GM18858 (cell line): Measurements from ENCODE around the gene CHPF.
A peak's percentile ranks its signal among the peaks of the same experiment; 100 is the strongest.

Source experiments
- ATAC-seq: cut with Tn5 transposase; IDR thresholded peaks from one replicate; pipeline ENCODE4 v1.9.1; 2021; ENCODE audit not compliant: unreplicated experiment

The CHPF gene, protein sequence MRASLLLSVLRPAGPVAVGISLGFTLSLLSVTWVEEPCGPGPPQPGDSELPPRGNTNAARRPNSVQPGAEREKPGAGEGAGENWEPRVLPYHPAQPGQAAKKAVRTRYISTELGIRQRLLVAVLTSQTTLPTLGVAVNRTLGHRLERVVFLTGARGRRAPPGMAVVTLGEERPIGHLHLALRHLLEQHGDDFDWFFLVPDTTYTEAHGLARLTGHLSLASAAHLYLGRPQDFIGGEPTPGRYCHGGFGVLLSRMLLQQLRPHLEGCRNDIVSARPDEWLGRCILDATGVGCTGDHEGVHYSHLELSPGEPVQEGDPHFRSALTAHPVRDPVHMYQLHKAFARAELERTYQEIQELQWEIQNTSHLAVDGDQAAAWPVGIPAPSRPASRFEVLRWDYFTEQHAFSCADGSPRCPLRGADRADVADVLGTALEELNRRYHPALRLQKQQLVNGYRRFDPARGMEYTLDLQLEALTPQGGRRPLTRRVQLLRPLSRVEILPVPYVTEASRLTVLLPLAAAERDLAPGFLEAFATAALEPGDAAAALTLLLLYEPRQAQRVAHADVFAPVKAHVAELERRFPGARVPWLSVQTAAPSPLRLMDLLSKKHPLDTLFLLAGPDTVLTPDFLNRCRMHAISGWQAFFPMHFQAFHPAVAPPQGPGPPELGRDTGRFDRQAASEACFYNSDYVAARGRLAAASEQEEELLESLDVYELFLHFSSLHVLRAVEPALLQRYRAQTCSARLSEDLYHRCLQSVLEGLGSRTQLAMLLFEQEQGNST

DNA sequence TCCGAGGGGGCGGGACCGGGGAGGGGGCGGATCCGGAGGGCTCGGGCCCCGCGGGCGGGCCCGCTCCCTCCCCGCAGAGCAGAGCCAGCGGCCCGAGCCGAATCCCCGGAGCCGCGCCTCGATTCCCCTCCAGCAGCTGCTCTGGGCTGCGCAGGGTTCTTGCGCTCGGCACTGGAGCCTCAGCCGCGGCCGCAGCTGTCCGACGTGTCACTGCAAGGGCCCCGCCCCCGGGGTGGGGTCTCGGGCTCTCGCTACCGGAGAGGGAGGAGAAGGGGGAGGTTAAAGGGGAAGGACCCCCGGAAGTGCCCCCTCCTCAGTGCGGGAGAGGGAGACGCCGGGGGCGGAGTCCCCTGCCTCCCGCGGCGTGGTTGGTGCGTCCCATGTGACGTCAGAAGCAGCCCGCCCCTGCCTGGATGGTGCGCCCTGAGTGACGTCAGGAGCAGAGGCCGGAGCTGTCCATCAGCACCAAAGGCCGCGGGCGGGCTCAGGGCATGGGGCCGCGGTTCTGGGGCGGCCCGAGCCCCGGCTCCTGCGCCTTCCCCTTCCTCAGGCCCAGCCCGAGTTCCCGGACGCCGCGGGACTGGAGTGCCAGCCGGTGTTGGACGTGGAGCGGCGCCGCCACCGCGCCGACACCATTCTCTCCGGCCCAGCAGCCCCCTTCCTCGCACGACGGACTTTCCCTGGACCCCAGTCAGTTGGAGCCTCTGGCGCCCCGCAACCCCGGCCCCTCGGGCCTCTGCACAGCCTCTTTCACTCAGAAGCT lies at the start of gene CHPF, which contains the start of gene TMEM198:
CHPF (minus strand) TSS at position 214 of the 763 bp plus-strand sequence. CDS start 271 bp downstream, outside the sequence.
TMEM198 (plus strand) TSS at position 433 of the 763 bp plus-strand sequence. CDS start 700 bp downstream, outside the sequence.
- ATAC-seq: peak; percentile 65

DNA sequence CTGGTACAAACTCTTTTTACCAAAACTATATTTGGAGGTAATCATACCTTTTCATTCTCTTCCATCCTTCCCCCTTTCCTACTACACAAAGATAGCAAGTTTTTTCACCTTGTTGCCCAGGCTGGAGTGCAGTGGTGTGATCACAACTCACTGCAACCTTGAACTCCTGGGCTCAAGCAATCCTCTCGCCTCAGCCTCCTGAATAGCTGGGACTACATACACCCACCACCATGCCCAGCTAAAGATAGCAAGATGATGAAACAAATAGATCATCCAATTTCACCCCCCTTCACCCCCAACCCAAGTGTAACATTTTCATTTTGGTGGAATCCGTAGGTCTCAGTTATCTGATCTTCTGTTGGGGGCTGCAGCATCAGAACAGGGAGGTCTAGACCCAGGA lies 49.5 kb upstream of the CHPF start:
- no peak for ATAC-seq

DNA sequence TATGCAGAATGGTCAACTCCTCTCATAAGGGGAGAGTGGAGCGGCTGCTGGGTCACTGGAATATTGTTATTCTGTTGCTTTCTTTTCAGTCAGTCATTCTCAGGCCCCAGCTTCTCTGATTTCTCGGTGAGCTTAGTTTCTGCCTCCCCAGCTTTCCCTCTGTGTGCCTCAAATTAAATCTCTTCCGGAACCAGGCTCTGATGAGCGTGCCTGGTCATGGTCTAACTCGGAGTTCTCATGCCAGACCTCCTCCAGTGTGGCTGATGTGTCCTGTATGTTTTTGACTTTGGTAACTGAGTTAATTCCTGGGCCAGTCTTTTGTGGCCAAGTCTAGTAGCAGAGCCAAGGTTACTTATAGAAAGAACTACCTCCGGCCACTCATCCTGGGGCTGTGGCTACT lies 49.1 kb upstream of the CHPF start:
- no peak for ATAC-seq

DNA sequence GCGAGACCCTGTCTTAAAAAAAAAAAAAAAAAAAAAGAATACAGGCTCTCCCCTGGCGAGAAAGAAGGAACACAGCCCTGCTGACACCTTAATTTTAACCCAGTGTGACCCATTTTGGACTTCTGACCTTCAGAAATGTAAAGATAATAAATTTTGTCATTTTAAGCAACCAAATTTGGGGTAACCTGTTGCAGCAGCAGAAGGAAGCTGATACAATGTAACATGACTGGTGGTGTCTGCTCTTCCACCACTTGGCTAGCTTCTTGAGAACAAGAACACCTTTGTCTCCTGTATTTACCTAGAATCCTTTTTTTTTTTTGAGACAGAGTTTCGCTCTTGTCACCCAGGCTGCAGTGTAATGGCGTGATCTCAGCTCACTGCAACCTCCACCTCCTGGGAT lies 47.5 kb upstream of the CHPF start:
- no peak for ATAC-seq

DNA sequence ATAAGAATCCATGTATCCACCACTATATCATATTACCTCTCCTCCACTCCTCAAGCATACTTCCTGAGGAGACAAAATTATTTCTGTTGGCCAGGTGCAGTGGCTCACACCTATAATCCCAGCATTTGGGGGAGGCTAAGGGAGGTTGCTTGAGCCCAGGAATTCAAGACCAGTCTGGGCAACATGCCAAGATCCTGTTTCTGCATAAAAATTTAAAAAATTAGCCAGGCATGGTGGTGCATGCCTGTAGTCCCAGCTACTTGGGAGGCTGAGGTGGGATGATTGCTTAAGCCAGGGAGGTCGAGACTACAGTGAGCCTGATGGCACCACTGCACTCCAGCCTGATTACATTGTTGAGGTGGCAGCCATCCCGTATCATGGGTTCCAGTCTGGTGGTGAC lies 37.7 kb upstream of the CHPF start:
- no peak for ATAC-seq

DNA sequence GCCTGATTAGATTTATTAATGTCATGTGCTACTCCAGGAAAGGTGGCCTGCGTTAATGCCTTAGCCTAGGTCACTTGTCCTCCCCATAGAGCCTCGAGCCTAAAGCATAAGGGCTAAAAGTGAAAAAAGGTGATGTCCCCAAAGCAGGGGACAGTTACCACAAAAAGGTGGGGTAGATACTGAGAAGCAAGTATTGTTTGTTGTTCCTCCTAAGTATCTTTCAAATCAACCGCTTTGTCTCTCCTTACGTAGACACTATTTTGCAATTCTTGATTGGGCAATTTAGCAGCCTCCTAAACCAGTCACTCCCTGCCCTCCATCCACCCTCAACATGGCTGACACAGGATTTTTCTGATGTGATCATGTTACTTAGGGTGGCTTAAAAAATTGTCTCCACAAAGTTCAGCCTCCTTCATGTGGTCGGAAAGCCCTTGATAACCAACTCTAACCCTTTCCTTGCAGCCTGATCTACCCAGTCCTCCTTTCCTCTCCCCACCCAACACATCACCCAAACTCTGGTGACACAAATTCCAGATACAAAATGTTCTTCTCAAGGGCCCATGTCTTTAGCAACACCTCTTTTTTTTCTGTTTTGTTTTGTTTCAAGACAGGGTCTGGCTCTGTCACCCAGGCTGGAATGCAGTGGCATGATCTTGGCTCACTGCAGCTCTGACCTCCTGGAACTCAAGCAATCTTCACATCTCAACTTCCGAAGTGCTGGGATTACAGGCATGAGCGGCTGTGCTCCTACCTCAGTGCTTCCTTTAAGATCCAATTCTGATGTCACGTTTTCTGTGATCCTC lies 35.4 kb upstream of the CHPF start:
- no peak for ATAC-seq

DNA sequence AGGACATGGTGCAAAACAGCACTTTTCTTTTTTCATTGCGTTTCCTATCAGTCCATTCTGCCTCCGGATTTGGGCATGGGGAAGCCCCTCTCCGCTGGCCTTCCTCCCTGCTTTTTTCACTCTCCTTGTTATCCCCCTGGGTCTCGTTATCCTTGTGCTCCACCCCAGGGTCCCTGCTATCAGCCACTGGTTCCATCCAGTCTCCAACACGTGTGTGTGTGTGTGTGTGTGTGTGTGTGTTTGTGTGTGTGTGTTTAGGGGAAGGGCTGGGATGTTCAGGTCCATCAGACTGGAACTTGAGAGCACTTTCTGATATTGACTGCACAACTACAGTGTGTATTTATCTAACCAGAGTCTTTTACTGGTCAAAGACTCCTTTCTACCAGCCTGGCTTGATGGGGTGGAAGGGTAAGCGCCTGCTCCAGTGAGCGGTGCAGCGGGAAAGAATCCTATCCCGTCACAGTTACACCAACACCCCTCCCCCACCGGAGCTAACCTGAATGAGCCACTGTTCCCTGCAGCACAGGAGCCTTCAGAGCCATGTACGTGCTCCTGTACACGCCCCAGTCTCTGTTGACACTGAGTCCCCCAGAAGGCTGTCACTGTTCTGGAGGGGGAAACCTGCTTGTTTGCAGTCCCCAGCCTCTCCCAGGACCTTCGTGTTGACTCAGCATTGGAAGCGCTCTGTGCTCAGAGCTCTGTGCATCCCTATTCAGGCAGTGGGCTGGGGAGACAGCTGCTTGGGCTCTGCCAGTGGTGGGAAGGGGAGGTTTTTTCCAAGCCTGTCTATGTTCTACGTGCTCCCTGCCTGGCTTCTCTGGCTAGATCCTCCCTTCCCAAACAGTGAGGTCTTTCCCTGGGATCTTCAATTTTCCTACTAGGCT lies 33.1 kb upstream of the CHPF start:
- no peak for ATAC-seq

DNA sequence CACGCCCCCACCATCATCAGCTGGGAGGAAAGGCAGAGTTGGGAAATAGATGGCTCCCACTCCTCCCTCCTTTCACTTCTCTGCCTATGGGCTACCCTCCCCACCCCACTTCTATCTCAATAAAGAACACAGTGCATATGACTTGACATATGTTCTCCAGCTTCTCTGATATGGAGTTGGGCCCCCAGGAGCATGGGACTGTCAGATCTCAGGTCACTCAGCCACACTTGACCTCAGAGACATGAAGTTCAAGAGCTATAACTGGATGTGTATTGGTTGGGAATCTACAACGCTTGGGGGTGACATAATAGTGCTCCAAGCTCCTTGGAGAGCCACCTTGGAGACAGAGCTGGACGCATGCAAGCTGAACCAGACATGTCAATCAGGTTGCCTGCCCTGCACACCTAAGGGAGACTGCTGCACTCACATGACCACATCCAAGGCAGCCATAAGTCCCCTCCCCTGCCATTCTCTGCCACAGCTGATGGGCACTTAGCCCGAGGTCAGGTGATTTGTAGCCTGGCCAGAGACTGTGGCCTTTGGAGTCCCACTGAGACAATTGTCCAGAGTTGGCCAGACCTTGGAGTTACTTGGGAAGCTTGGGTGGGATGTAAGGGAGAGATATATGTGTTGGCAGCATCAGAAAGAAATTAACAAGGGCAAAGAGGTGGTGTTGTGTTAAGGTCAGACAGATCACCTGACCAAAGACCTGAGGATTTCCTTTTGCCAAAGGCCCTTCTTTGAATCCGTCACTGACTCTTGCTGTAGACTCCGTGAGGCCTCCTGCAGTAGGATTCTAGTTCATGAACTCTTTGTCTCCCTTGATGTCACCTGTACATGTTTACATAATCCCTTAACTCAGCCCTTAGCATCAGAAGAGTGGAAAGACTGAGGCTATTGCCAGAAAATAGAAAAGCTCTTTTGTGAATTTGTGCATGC lies 32.2 kb upstream of the CHPF start:
- no peak for ATAC-seq

DNA sequence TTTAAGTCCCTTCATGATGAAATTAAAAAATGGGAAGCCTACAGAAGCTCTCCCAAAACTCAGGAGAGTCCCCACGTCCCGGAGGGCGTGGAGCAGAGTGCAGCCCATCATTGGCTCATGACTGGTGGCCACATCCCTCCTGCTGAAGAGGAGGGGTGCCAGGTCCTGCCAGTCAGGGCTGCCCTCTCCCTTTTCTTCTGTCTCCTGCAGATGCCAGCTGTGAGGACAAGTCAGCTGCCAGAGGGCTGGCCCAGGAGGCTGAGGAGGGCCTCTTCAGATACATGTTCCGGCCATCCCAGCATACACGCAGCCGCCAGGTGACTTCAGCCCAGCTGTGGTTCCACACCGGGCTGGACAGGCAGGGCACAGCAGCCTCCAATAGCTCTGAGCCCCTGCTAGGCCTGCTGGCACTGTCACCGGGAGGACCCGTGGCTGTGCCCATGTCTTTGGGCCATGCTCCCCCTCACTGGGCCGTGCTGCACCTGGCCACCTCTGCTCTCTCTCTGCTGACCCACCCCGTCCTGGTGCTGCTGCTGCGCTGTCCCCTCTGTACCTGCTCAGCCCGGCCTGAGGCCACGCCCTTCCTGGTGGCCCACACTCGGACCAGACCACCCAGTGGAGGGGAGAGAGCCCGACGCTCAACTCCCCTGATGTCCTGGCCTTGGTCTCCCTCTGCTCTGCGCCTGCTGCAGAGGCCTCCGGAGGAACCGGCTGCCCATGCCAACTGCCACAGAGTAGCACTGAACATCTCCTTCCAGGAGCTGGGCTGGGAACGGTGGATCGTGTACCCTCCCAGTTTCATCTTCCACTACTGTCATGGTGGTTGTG lies 31.1 kb upstream of the CHPF start:
- ATAC-seq: no peak

DNA sequence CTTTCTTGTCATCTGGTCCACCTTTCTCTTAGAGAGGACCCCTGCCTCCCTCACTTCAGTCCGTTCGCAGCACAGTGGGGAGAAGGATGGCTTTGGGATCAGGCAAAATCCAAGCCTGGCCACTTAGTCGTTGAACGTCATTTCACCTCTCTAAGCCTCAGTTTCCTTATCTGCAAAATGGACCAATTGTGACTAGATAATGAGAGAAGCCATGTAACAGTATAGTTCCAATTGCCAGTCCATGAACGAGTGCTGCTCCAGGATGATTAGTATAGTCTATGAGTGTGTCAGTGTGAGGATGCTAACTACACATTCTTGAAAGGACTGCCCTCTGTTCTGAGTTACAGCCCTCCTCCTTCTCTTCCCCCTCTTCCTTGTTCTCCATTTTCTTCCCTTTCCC lies 29.6 kb upstream of the CHPF start:
- ATAC-seq: no peak

DNA sequence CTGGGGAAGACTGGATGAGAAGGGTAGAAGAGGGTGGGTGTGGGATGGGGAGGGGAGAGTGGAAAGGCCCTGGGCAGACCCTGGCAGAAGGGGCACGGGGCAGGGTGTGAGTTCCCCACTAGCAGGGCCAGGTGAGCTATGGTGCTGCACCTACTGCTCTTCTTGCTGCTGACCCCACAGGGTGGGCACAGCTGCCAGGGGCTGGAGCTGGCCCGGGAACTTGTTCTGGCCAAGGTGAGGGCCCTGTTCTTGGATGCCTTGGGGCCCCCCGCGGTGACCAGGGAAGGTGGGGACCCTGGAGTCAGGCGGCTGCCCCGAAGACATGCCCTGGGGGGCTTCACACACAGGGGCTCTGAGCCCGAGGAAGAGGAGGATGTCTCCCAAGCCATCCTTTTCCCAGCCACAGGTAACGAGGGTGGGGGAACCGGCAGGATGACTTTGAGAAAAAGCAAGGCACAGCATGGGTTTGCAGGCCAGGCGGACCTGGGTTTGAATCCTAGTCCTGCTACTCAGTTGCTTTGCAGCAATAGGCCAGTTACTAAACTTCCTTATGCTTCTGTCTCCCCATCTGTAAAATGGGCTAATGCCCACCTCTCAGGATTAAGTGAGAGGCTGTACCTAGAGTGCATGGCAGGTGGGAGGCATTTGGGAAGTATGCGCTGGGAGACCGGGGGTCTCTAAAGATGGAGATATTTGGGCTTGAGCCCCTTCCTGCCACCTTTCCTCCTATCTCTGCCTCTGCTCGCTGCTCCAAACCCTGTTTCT lies 28.8 kb upstream of the CHPF start, which contains the start of gene INHA:
INHA (plus strand) TSS at position 74 of the 765 bp plus-strand sequence; CDS start at position 139, 65 bp downstream.
- no peak for ATAC-seq

DNA sequence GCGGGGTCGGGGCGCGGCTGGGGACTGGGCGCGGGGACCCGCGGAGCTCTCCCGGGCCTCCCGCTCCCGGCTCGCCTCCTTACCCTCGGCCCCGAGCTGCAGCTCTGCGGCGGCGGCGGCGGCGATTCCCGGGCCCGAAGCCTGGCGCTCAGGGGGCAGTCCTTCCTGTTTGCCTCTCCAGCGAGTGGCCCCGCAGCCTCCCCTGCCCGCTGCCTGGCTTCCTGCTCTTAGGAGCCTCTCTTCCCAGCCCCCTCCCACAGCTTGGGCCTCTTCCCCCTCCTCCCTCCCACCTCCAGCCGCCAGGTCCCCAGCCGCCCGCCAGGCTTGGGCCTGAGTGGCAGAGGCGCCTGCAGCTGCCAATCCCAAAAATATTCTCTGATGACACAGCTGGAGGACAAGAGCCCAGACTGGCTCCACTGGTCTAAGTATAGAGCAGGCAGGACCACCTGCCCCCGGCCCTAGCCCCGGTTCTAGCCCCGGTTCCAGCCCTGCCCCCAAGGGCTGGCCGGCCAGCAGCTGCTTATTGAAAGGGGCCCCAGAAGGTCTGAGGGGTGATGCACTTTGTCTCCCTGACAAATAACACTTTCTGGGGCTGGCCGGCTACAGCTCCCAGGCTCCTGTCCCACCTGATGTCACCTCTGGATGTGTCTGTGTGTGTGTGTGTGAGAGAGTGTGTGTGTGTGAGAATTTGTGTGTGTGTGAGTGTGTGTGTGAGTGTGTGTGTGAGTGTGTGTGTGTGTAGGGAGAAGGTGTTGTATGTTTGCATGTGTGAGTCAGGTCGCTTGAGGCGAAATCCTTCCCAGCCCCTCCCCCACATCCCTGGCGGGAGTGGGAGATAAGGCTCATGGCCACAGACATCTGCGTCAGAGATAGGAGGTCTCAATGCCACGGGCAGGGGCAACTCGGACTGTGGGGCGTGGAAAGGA lies 28.0 kb upstream of the CHPF start, which contains the start of gene OBSL1:
OBSL1 (minus strand) TSS at position 229 of the 926 bp plus-strand sequence. CDS start 307 bp downstream, outside the sequence.
- no peak for ATAC-seq

DNA sequence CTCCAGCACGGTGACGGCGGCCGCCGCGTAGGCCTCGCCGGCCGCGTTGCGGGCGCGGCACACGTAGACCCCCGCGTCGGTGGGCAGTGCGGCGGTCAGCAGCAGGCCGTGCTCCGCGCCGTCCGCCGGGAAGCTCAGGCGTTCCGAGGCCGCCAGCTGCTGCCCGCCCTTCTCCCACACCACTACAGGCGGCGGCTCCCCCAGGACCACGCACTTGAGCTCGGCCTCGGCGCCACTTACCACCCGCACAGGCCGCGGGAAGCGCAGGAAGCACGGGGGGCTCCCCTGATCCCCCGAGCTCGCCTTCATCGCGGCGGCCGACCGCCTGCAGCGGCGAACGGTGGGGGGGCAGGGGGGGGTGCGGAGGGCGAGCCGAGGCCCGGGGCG lies 27.3 kb upstream of the CHPF start:
- ATAC-seq: no peak

DNA sequence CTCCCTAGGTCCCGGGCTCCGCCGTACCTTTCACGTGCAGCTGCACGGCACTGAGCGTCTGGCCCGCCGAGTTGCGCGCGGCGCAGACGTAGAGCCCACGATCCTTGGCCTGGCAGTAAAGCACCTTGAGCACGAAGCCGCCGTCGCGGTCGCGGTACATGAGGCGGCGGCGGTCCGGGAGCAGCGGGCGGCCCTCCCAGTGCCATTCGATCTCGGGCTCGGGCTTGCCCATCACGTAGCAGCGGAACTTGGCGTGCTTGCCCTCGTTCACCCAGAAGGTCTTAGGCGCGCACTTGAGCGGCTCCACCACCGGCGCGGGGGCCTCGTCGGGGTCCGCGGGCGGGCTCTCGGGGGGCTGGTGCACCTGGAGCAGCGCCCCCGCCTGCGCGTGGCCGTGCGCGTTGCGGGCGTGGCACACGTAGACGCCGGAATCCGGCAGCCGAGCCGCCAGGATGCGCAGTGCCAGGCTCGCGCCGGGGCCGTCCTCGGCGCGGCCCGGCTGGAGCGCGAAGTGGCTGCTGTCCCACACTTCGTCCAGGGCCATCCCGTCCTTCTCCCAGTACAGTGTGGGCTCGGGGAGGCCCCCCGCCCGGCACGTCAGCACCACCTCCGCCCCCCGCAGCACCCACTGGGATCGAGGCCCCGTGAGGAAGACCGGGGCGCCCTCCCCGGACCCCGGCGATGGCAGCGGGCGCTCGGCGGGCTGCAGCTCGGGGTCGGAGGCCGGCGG lies 26.8 kb upstream of the CHPF start:
- ATAC-seq: no peak

DNA sequence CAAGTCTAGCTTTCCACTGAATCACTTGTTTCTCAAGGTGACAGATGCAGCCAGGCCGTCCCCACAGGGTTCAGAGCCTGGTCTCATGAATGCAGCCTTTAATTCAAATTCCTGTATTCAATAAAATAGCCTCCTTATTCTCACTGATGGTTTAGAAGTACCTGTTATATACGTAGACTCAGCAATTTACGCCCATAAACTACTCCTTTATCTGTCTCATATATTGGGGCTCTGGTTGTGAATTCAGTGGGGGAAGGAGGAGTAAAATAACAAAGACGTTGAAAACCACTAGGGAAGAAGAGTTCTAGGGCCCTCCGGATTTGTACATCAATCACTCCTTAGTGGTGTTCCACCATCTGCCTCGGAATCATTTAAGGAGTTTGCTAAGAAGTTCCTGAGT lies 26.0 kb upstream of the CHPF start:
- no peak for ATAC-seq
